Gastrocnemius medialis (tissue), 4 donors: ENCODE measurements around the gene TECPR2.

Source experiments
- POLR2A ChIP-seq, 2 donors: fragments of 450-650 bp; IDR thresholded peaks; one replicate each; pipeline ENCODE4 v1.6.1; 2017; ENCODE audit warnings: antibody characterized with exemption in 2 of 2, mild to moderate bottlenecking in 2 of 2, moderate library complexity in 2 of 2
- TF ChIP-seq, protein P1 (sequence below), 5 experiments: fragments of 450-650 bp in 3 of 5; fragments of 200-600 bp in 2 of 5; sonication (generic) in 2 of 5; IDR thresholded peaks in 4 of 5; conservative IDR thresholded peaks in 1 of 5; 1 replicate in 4 of 5; 2 replicates in 1 of 5; pipeline ENCODE4 v1.5.1; 2016 to 2019; ENCODE audit warnings: antibody characterized with exemption in 5 of 5, mild to moderate bottlenecking in 3 of 5, moderate library complexity in 3 of 5

DNA sequence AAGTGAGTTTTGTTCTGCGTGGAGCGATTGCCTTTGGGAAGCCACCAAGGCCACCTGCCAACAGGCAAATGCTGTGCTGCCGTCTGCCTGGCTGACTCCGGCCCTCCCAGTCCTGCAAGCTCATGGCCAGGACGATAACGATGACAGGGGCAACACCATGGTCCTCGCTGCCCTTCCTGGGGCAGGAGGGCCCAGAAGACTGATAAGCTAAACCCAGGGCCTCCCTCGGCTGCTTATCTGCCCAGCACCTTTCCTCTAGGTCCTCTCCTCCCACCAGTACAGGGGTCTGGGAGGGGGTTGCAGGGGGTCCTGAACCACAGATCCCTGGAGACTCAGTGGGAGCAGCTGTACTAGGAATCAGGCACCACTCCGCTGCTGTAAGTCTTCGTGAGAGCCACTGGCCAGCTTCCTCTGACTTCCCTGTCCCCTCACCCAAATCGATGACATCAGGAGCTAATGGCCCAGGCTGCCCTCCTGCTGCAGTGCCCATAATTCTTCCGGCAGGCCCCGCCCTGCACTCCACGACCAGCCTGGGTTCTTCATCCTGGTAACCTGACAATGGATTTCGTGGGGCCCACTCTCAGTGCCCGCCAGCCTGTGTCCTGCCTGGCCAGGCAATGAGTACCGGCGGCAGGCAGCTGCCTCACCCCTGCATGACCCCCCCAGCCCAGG lies 141.7 kb downstream of the TECPR2 start:
- no peak for TF ChIP-seq POLR2A (IDR thresholded peaks at IDR 0.05)
- TF ChIP-seq, protein P1, sequence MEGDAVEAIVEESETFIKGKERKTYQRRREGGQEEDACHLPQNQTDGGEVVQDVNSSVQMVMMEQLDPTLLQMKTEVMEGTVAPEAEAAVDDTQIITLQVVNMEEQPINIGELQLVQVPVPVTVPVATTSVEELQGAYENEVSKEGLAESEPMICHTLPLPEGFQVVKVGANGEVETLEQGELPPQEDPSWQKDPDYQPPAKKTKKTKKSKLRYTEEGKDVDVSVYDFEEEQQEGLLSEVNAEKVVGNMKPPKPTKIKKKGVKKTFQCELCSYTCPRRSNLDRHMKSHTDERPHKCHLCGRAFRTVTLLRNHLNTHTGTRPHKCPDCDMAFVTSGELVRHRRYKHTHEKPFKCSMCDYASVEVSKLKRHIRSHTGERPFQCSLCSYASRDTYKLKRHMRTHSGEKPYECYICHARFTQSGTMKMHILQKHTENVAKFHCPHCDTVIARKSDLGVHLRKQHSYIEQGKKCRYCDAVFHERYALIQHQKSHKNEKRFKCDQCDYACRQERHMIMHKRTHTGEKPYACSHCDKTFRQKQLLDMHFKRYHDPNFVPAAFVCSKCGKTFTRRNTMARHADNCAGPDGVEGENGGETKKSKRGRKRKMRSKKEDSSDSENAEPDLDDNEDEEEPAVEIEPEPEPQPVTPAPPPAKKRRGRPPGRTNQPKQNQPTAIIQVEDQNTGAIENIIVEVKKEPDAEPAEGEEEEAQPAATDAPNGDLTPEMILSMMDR (IDR thresholded peaks at IDR 0.05 in 4 of 5, conservative IDR thresholded peaks at IDR 0.05 in 1 of 5), result no peak
